ENCODE measurements around the gene ILF2.
A peak's percentile ranks its signal among the peaks of the same experiment; 100 is the strongest.

ILF2 gene

DNA sequence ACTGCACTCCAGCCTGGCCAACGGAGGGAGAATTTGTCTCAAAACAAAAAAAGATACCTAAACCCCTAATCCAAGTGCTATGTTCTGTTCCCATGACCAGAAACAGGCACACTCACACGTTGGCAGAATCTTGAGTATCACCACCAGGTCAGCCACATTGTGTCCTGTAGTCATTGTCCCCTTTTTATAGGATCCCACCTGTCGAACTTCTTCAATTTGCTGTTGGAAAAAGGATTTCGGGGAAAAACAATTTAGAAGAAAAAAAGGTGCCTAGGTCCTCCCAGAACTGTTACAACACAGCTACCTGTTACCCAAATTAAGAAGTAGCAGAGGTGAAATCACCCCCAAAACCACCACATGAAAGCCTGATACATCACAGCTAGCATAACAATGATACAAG is 3.4 kb downstream of the ILF2 start:
- DNase-seq (ENCODE audit: low spot score), result no peak
- TF ChIP-seq, protein P1, sequence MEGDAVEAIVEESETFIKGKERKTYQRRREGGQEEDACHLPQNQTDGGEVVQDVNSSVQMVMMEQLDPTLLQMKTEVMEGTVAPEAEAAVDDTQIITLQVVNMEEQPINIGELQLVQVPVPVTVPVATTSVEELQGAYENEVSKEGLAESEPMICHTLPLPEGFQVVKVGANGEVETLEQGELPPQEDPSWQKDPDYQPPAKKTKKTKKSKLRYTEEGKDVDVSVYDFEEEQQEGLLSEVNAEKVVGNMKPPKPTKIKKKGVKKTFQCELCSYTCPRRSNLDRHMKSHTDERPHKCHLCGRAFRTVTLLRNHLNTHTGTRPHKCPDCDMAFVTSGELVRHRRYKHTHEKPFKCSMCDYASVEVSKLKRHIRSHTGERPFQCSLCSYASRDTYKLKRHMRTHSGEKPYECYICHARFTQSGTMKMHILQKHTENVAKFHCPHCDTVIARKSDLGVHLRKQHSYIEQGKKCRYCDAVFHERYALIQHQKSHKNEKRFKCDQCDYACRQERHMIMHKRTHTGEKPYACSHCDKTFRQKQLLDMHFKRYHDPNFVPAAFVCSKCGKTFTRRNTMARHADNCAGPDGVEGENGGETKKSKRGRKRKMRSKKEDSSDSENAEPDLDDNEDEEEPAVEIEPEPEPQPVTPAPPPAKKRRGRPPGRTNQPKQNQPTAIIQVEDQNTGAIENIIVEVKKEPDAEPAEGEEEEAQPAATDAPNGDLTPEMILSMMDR (IDR thresholded peaks at IDR 0.05; ENCODE audit: extremely low read depth, missing control alignments), result no peak

DNA sequence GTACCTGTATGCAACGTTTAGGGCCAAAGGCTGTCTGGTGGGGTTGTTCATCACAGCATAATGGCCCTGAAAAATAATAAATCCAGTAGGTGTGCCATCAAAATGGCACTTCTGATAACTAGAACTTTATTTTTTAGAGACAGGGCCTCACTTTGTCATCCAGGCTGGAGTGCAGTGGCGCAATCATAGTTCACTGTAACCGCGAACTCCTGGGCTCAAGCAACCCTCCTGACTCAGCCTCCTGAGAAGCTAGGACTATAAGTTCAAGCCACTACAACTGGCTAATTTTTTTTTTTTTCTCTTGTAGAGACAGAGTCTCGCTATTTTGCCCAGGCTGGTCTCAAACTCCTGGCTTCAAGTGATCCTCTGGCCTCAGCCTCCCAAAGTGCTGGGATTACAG is 7.6 kb downstream of the ILF2 start:
- DNase-seq (ENCODE audit: low spot score), result no peak
- TF ChIP-seq, protein P1 (IDR thresholded peaks at IDR 0.05; ENCODE audit: extremely low read depth, missing control alignments), result no peak

DNA sequence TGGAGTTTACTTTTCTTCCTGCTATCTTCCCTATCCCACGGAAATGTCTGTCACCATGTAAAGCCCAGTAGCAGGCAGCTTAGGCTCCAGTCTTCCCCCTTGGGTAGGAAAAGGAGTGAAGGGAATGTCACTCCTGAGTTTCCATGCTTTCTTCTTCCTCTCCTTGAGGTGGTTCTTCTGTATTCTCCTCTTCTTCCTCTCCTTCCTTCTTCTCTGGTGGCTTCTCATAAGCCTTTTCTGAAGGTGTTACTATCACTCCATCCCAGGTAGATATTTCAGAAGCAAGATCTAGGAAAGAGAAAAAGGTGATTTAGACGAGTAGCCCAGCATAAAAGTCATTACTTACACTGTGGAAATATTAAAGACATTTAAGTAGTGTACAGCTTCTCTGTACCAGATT is 8.5 kb downstream of the ILF2 start:
- no peak for DNase-seq (ENCODE audit: low spot score)

DNA sequence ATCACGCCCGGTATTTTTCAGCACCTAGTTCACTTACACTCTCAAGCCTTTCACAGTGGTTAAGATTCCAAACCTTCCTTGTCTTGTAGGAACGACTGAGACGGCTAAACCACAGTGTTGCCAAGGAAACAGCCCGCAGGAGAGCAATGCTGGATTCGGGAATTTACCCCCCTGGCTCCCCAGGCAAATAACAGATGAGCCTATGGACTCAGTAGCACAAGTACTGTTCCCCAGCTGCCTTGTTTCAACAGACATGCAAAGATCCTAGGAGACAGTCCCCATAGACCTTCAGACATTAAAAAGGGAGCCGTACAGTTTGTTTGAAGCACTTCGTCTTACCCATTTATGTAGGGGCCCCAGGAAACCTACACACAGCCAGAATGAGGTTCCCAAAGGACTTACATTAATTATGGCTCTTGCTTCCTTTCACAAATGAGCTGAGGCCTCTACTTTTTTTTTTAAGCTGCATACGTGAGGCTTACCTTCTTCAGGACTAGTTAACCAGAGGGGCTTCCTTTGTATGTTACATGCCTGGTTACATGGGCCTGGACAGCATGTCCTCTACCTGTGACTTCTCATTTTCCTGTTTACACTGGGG is 9.6 kb downstream of the ILF2 start:
- DNase-seq (ENCODE audit: low spot score), result no peak
- TF ChIP-seq, protein P1 (IDR thresholded peaks at IDR 0.05; ENCODE audit: extremely low read depth, missing control alignments), result no peak

More for the DNA sequence above, 8.5 kb downstream of the ILF2 start:
- TF ChIP-seq, protein P1 (IDR thresholded peaks at IDR 0.05; ENCODE audit: extremely low read depth, missing control alignments), result no peak

DNA sequence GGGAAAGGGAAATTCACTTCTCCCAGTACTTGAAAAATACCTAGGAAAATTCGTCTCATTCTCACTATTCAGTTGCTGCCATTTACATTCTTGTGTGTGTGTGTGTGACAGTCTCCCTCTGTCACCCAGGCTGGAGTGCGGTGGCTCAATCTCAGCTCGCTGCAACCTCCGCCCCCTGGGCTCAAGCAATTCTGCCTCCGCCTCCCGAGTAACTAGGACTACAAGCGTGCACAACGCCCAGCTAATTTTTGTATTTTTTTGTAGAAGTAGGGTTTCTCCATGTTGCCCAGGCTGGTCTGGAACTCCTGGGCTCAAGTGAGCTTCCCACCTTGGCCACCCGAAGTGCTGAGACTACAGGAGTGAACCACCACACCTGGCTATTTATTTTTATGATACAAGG is 11.1 kb downstream of the ILF2 start:
- DNase-seq (ENCODE audit: low spot score), result no peak
- TF ChIP-seq, protein P1 (IDR thresholded peaks at IDR 0.05; ENCODE audit: extremely low read depth, missing control alignments), result no peak

DNA sequence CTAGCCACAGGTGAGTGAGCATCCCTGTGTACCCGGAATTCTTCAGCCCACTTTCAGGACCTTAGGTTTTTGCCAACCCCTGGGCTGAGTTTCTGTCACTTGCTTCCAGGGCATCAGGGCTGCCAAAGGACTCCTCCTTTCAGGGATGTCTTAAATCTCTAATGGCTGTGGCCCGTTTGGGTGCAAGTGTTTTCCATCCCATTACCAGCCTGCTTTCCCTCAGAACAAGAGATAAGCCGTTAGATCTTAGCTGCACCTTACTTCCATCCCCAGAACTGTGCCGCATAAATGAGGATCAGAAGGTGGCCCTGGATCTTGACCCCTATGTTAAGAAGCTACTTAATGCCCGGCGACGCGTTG is 11.6 kb downstream of the ILF2 start:
- TF ChIP-seq, protein P1 (IDR thresholded peaks at IDR 0.05; ENCODE audit: extremely low read depth, missing control alignments), result no peak
- DNase-seq (ENCODE audit: low spot score), result no peak

DNA sequence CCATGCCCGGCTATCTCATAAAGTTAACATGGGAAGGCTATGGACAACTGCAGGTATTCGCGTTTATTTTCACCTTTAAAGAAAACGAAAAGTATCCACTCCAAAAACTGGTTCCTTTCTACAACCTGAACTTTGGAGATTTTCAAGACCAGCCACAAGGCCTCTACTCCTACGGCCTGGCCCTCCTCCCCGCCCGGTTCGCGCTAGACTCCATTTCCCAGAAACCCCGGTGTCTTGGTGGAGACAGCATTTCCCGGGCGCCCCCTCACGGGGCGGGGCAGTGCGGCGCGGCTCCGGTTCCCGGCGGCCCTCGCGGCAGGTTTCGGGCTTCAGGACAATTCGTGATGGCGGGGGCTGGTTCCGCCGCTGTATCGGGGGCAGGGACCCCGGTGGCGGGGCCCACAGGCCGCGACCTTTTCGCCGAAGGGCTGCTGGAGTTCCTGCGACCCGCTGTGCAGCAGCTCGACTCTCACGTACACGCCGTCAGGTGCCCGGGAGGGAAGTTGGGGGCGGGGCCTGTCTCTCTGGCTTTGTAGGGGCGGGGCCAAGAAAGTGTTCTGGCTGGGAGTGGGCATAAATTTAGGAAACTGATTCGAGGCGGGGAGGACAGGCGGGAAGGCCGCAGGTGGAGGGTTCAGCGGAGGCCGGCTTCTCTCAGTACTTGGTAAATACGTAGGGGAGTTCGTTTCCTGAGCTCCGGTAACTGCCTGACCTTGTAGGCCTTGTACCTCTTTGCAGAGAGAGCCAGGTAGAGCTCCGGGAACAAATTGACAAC is 12.2 kb downstream of the ILF2 start, which contains the start of gene SNAPIN:
Gene SNAPIN (plus strand): TSS at position 304 of the 775 bp plus-strand sequence. CDS start 41 bp downstream, at position 345.
- TF ChIP-seq, protein P1 (IDR thresholded peaks at IDR 0.05; ENCODE audit: extremely low read depth, missing control alignments), result no peak
- DNase-seq (ENCODE audit: low spot score), result peak; percentile 89
